Measurements from ENCODE around the gene LARP1.

GRCh38 chr5:154860123-154860522 lies 104.9 kb downstream of the LARP1 start:
- TF ChIP-seq ATF3 (IDR thresholded peaks at IDR 0.05) (no peak), ATF3 (CRISPR knock-in tag; conservative IDR thresholded peaks at IDR 0.05) (no peak), LARP7 (IDR thresholded peaks at IDR 0.05) (no peak), ZBTB26 (CRISPR knock-in tag; IDR thresholded peaks at IDR 0.05) (no peak), YY1 (IDR thresholded peaks at IDR 0.05; ENCODE audit: borderline replicate concordance in 1 of 3, control insufficient read depth in 1 of 3, extremely low read depth in 1 of 3, insufficient read depth in 3 of 3, insufficient read length in 1 of 3, insufficient replicate concordance in 2 of 3, low read depth in 1 of 3, low read length in 2 of 3) (no peak), POLR2A (conservative IDR thresholded peaks at IDR 0.05) (no peak), SMARCA5 (IDR thresholded peaks at IDR 0.05) (no peak), FOS (IDR thresholded peaks at IDR 0.05; ENCODE audit: extremely low read depth, insufficient read length) (no peak)
